HG03025 (cell line): ENCODE measurements around the gene CSNK2A3.
"Not testable (repeated sequence)": the region's sequence is repeated elsewhere in the genome, so short reads cannot be mapped to it uniquely, and the experiment has no call there.

Source experiments
- ATAC-seq: cut with Tn5 transposase; IDR thresholded peaks from one replicate; pipeline ENCODE4 v1.9.1; 2021; ENCODE audit warnings: mild to moderate bottlenecking, moderate library complexity; ENCODE audit not compliant: unreplicated experiment, low FRiP score

The CSNK2A3 gene

DNA sequence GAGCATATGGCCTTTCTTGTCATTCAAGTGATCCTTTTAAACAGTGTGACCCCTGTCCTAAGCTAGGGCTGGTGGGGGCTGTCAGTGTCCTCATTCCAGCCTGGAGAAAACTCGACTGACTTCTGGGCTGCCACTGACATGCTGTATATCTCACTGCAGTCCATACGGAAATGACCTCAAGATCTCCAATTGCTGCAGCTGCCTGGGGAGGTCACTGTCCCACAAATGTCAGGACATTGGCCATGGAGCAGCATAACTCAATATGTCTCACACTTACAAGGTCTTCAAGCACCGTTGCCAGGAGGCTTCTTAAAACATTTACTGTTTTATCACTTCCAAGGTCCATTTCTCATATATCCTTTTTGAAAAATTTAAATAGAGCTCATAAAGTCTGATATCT, 27.8 kb upstream of the CSNK2A3 start:
- ATAC-seq = no peak

DNA sequence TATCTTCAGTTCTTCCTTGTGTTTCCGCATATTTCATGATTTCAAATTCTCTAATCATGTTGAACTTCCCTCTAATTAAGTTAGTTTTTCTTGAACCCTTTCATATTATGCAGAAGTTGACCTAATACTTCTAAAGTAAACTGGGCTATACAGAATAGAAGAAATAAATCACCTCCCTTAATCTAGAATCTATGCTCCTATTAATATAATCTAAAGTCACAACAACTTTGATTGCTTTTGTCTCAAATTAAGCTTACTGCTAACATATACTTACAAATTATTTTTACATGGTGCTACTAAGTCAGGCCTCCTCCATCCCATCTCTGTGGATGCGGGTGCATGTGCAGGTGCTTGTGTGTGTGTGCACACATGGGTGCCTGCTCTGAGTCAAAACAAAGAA, 27.3 kb upstream of the CSNK2A3 start:
- ATAC-seq = no peak

DNA sequence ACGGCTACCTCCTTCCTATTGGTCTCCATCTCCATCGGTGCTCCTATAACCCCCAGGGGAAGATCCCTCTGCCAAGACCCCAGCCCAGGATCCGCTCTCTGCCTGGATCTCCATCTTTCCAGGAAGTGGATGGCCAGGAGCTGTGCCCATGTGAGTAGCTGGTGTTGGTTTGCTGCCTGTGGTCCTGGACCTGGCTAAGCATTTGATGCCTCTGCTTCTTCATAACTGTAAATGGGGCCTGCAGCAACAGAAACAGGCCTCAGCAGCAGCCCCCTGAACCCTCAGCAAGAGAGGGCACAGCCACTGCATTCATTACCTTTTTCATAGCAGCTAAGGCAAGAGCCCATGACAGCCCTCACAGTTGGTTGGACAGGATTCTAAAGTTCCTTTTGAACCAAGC, 26.6 kb upstream of the CSNK2A3 start:
- ATAC-seq = no peak

DNA sequence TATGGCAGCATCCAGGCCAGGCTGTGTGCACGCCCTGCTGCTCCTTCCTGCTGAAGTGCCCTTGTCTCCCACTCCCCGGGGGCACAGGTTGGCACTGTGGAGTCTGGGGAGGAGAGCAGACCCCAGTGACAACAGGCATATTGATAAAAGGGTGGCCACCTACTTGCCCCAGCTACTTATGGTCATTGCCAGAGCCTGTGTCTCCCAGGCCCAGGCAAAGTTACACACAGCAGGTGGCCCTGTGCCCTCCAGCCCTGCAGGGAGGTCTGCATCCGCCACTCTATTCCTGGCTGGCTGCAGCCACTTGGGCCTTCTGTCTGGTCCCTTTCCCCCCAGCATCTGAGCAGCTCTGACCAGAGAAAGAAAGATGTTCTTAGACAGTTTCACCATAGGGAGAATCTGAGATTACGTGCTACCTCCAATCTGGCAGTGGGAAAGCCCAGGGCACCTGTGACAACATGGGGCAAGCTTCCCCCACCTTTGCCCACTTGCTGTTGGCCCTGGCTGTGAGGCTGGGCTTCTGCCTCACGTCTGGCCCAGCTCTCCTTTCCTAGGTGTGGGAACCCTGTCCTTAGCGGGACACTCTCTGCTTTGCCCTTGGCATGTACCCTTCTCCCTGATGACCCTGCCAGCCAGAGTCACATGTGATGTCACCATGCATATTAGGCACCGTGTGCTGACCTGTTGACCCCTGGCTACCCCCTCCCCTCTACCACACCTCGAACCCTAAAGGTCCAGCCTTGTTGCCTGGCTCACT, 25.3 kb upstream of the CSNK2A3 start:
- ATAC-seq = no peak

DNA sequence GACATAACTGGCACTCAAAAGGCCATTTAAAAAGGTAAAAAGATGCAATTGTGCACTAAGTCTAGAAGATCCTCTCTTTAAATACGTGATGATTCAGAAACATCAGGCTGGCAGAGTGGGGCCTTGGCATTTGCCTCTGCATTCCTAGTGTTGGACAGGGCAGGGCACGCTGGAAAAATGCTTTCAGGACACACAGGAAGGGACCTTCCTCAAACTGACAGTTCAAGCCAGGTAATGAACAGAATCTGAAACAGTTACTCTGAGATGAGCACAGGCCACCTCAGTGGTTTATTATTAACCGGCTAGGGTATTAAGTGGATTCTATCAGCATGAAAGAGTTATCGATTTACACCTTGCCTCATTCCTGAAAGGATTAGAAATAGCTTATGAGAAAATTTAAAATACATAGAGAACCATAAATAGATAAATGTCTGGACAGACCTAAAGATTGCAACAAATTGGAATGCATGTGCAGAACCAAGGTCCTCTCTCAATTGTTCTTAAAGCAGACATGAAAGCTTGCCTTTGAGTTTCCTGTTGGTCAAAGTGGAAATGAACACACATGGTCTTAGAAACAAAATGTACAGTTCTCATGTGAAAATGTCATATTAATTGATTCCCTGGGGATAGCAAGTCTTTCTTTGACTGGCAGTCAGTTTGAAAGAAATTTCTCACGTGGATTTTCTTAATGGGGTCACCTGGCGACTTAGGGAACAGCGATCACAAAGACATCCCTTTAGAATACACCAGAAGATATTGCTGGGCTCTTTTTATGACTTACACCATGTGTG, 21.5 kb upstream of the CSNK2A3 start:
- ATAC-seq = no peak

DNA sequence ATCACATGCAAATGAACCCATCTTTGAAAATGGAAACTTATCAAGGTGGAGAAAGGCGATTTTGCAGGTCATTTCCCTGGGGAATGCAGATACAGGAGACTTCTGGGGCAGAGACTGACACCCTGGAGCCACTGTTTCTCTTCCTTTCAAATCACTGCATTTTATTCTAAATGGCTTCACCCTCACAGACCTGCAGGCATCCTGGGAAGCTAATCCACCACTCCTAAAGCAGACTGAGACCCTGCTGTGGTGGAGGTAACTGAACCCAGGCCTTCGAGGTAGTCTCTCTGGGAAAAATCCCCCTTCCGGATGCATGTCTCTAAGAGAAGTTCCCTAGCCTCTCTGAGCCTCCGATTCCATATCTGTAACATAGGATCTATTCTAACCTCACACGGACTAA, 20.9 kb upstream of the CSNK2A3 start:
- no peak for ATAC-seq

DNA sequence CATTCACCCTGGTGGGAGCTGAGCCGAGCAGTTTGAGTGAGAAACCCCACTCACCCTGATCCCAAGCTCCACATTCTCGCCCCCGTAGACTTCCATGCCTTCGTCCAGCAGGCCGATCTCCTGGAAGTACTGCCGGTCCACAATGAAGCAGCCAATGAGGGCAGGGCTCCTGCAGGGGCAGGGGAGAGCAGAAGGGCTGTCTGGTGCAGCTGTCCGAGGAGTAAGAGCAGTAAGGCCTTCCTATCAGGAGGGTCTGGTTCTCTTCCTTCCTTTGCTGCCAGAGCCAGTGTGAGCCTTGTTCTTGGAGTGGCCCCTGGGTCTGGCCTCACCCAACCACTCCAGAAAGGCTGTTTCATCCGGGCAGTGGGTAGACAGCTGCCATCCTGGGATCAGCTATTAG, 19.4 kb upstream of the CSNK2A3 start:
- ATAC-seq = no peak

DNA sequence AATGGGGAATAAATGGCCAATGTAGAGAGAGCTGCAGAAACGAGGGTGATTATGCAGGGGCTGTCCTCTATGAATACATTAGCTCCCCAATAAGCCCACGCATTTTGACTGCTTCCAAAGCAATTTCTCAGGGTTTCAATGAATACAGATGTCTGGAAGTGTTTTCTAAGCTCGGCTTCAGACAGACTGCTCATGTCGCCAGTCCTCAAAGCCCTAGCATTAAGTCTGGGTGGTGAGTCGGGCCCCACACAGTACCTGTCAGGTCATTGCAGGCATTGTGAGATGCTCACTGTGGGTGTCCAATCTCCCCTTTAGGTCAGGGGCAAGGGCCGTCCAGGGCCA, 17.9 kb upstream of the CSNK2A3 start:
- ATAC-seq = no peak

DNA sequence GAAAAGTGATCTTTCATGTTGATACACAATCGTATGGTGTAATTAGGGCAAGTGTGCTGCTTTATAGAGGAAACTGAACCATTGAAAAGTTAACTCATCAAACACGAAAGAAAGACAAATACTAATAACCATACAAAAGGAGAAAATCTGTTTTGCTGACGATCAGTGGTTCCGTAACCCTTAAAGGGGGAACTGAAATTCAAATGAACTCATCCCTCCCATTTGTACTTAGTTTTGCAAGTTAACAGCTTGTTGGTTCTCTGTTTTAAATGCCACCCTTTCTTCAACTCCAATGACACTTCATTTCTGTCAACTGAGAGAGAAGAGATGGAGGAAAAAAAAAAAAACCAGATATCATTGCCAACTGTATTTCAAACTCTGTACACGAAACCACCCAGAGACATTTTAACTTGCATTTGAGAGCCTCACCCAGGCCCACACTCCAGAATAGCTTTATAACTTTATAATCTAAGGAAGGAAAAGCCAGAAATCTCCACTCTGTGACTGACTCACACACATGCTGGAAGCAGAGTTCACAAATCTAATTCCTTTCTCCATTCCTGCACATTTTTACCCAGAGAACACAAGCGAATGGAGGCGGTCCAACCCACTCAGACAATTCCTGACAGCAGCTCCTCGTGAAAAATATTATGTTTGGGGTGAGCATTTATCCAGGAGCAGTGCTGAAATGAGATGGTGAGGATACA, 17.4 kb upstream of the CSNK2A3 start:
- no peak for ATAC-seq

DNA sequence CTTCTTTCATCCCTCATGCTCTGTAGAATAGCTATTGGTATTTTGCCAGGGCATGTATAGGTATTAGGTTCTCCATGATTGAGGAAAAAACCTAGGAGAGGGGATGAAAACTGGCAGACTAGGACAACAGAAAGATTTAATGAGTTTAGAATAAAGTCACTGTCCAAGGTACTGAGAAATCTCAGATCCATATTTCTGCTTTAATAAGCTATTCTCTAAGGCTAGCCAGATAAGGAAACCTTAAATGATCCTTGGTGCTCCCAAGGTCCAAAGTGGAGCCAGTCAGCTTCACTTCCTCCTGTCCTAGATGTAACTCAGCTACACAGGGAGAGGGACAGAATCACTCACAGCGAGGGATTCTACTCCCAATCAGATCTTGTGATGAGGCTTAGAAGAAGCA, 13.7 kb upstream of the CSNK2A3 start:
- no peak for ATAC-seq

DNA sequence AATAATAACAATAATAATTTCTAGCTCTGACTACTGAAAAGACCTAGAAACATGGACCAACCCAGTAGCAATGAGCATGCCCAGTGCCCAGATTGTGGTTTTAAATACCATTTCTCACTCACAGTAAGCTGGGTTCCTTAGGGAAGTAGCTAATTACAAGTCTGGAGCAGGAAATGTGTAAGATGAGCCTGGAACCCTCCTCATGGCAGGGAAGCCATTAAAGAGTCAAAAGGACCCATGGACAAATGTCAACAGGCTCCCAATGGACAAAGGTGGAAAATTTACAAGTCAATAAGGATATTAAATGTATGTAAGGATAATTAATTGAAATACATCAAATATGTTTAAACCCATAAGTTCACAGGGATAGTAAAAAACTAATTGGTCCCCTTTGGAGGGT, 10.6 kb upstream of the CSNK2A3 start:
- no peak for ATAC-seq

DNA sequence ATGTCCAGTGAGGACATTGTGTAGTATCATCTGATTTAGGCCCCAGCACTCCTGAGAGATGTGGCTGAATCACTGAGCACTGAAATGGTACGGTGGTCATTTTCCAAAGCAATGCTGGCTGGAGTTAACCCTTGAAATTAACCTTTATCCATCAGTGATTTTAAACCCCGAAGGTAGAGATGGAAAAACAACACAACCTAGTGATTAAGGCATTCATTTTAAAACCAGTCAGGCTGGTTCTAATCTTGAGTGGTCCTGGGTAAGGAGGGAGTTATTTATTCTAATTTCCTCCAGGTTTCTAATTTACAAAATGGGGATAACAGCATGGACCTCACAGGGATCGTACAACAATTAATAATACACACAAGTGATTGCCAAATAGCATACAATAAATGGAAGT, 6.6 kb upstream of the CSNK2A3 start:
- ATAC-seq = no peak

DNA sequence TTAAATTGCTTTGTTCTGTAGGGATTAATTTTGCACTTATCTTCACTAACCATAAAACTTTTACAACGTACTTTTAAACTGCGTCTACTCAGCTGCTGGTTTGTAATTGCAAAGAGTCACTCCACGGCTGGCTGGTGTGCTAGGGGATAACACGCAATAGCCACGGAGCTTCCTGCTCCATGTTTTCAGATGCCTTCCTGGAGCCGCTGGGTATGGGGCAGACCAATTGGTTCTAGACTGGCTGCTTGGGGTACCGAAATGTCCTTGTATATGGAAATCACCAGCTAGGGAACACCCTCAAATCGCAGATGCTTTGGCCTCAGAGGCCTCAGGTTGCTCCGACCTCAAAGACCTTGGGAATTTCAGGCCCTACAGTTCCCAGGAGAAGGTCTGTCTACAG, 3.8 kb upstream of the CSNK2A3 start:
- ATAC-seq = no peak

DNA sequence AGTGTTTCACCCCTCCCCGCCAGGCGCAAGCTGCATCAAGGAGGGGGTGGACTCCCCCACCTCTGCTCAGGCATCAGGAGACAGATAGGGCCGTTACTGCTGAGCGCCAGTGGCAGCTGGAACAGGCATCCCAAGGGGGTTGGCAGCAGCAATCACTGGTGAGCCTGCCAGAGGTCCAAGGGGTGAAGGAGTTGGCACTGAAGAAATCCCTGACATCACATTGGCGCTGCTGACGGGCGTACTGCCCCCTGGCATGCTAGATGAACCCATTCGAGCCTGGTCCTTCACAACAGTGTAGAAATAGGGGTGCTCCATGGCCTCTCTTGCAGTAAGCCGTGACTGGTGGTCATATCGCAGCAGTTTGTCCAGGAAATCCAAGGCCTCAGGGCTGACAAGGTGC, 1.2 kb downstream of the CSNK2A3 start:
- ATAC-seq = not testable (repeated sequence)

DNA sequence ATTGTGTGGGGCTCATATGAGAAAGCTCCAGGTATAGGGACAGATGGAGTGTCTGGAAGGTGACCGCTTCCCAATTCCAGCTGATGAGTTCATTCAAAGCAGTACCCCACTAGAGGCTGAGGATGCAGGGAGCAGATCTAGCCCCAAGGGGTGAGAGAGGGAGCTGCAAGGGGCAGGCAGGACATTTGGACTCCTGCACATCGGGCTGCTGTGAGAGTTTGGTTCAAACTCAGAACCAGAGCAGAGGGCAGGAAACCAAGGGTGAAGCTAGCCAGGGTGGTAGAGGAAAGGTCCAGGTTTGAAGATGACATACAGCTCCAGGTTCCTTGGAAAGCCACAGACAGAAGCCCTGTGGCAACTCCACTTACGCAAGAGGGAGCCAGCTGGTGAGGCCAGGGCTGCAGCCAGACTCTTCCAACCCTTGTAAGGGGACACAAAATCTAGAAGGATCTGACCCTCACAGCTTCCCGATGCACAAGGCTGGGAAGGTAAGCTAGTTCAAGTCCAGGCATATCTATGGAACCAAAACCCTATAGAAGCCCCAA, 1.9 kb downstream of the CSNK2A3 start:
- no peak for ATAC-seq

DNA sequence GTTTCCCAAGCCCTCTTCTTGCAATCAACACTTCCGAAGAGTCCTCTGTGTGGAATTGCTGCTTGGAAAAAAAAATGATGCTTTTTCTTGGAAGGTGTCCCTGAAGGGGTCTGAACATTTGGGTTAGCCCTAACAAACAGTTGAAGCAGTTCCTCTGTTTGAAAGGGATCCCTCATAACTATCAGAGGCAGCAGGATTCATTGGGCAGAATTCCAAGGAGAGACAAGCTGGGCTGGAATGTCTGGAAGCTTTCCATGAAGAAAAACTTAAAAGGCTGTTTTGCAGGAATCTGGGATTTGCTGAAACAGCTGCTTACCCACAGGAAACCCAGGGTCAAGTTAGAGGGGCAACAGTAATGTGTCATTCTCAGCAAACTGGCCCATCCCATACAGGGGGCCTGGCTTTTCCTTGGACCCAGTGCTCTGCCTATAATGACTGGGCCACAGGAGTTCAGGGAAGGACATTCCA, 3.1 kb downstream of the CSNK2A3 start:
- ATAC-seq = no peak

DNA sequence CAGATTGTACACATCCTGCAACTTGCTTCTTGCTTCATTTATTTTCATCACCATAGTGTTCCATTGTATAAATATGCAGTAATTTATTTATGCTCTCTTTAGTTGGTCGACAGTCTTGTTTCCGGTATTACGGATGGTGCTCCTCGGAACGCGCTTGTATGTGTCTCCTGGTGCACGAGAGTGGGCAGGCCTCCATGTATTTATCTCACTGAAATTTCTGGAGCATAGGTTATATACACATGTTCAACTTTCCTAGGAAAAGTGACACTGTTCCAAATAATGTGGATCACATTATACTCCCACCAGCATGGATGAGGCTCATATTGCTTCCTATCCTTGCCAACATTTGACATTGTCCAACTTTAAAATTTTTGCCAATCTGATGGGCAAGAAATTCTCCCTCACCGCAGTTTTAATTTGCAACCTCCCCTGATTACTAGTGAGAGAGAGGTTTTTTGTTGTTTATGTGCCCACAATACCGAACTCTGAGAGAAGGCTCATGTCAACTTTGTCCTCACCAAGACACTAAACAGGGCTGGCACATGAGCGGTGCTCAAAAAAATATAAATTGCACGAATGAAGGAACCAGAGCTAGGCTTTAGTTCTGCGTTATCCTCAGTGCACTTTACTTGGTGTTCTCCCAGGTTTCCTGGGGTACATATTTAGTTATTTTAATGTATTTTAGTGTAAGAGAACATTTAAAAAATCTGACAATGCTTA, 3.8 kb downstream of the CSNK2A3 start:
- ATAC-seq = no peak

DNA sequence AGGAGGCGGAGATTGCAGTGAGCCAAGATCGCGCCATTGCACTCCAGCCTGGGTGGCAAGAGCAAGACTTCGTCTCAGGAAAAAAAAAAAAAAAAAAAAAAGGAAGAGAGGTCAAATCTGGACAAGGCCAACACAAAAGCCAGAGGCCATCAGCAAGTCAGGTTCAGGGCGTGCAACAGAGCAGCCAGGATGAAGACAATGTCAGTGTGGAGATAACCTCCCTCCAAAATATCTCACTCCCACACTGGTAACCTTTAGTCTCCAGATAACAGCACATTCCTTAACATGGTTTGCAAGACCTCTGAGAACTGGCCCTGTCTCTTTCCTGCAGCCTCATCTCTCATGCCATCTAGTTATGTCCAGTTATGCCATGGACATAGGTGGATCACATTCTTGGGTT, 4.7 kb downstream of the CSNK2A3 start:
- no peak for ATAC-seq

DNA sequence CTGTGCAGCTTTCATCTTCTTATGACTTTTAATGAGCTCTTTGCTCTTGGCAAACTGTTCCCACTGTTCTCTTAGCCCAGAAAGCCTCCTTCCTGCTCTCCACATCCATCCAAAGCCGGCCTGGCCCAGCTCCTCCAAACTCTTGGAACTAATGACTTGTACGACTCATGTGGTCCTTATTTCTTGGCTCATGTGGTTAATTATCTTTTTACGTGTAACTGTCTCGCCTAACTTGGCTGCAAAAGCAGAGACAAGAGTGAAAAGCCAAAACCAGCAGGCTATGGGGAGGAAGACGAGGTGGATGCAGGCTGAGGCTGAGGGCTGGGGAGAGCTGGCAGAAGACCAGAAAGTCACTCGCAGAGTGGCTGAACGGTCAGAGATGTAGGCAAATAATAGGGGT, 5.5 kb downstream of the CSNK2A3 start:
- no peak for ATAC-seq

DNA sequence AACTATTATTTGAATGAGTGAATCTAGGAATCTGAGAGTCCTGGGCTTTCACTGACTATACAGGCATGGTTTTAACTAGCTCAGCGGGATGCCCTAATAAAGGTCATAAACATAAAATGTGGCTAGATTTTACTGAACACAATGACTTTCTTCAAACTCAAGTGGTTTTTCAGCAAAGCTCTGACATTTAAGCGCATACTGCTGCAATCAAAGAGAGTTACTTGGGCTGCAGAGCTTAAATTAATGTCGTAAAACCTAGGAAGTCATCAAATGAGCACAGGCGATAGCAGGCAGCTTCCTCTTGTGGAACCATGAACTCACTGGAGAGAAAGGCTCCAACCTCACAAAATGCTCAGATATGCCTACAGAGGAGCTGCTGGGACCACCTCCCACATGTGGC, 6.7 kb downstream of the CSNK2A3 start:
- ATAC-seq = no peak

DNA sequence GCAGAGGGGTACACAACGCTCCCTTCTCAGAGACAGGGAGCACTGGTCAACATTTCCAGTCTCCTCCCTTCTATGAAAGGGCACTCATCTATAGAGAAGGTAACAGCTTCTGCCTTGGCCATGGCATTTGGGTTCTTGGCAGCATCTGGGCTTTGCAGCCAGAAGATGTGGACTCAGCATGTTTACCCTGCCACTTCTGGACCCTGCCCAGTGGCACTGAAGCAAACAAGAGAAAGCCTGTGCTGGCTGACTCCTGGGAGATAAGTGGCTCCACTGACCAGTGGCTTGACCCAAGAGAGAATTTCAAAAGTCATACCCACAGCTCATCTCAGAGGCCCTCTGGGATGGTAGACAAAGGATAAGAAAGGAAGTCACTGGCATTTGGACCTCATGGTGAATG, 8.0 kb downstream of the CSNK2A3 start:
- ATAC-seq = no peak
